PC-3 (cell line): ENCODE measurements around the gene ENPP5.

Experiments used
- EZH2 ChIP-seq: fragments of 300-600 bp; sonication (generic); IDR thresholded peaks from one replicate; pipeline ENCODE4 v1.6.1; 2017; ENCODE audit warnings: antibody characterized with exemption, mild to moderate bottlenecking, low read length; ENCODE audit not compliant: unreplicated experiment
- EZH2phosphoT487 ChIP-seq: fragments of 300-600 bp; sonication (generic); IDR thresholded peaks from 2 replicates; pipeline ENCODE4 v1.6.1; 2018; ENCODE audit warnings: mild to moderate bottlenecking, antibody characterized with exemption, low read length, borderline replicate concordance
- TF ChIP-seq, protein P1 (sequence below): fragments of 300-600 bp; sonication (generic); conservative IDR thresholded peaks from 2 replicates; pipeline ENCODE4 v1.5.1; 2017; ENCODE audit warnings: antibody characterized with exemption, low read depth, mild to moderate bottlenecking, low read length

DNA sequence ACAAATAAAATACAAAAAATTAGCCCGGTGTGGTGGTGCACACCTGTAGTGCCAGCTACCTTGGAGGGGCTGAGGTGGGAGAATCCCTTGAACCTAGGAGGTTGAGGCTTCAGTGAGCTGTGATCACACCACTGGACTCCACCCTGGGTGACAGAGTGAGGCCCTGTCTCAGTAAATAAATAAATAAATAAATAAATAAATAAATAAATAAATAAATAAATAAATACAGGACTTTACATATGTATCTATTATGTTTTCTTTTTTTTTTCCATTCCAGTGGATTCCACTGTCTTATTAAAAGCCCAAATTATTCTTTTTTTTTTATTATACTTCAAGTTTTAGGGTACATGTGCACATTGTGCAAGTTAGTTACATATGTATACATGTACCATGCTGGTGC is 41.1 kb upstream of the ENPP5 start:
- TF ChIP-seq, protein P1, sequence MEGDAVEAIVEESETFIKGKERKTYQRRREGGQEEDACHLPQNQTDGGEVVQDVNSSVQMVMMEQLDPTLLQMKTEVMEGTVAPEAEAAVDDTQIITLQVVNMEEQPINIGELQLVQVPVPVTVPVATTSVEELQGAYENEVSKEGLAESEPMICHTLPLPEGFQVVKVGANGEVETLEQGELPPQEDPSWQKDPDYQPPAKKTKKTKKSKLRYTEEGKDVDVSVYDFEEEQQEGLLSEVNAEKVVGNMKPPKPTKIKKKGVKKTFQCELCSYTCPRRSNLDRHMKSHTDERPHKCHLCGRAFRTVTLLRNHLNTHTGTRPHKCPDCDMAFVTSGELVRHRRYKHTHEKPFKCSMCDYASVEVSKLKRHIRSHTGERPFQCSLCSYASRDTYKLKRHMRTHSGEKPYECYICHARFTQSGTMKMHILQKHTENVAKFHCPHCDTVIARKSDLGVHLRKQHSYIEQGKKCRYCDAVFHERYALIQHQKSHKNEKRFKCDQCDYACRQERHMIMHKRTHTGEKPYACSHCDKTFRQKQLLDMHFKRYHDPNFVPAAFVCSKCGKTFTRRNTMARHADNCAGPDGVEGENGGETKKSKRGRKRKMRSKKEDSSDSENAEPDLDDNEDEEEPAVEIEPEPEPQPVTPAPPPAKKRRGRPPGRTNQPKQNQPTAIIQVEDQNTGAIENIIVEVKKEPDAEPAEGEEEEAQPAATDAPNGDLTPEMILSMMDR = no peak
- no peak for TF ChIP-seq EZH2
- TF ChIP-seq EZH2phosphoT487 = no peak
